ENCODE data around the gene NEK6. TPM values are rescaled to one million over a fixed set of nuclear protein-coding genes. Genes with fewer than 3 reads are reported as not detected.

Gene NEK6
- total and polyA plus RNA-seq, 2 of the 8 experiments (the other 6 are each of a cell fraction or from before 2014, with no cell fraction given): 17.7 to 19.7 TPM

DNA sequence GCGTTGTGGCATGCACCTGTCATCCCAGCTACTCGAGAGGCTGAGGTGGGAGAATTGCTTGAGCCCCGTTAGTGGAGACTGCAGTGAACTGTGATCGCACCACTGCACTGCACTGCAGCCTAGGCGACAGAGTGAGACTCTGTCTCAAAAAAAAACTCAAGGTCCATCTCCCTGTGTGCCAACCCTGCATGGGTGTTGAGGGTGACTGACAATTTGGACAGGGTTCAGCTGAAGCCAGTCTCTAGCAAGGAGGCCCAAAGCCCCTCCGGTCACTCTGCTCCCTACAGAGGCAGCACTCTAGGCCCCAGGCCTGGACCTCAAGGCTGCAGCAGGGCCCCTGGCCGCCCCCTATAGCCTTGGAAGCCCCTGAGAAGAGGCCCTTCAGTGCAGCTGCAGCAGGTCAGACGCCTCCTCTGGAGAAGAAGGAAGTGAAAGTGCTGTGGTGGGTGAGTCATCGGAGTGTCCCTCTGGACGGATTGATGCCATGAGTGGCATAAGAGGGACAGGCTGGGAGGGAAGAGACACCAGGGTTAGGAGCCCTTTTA lies 39.2 kb upstream of the NEK6 start:
- H2BK5ac ChIP-seq (ENCODE audit: low read depth, low read length): no peak overlapping the region
- H3K14ac ChIP-seq (ENCODE audit: insufficient read length): no peak overlapping the region
- no peak overlapping the region for H3K23ac ChIP-seq (ENCODE audit: insufficient read length)
- ChIA-PET POLR2A (ENCODE audit: partially characterized antibody) (interaction anchor here (0.6 kb wide), 1 partner anchor 196 kb away, joined by 3 read pairs; no protein-coding TSS in a partner anchor), CTCF (ENCODE audit: partially characterized antibody) (interaction anchor here (0.9 kb wide), 1 partner anchor 107 kb away, joined by 3 read pairs; no protein-coding TSS in a partner anchor)
- WGBS, 2 experiments (ENCODE audit: extremely low coverage in 1 of 2, insufficient coverage in 1 of 2, insufficient read length in 1 of 2, insufficient replicate concordance in 2 of 2, low coverage in 1 of 2, low lambda C conversion rate in 2 of 2, missing lambda C conversion rate in 1 of 2): 85% methylated on average over 10 of the region's 10 CpGs; no CpG with 5 or more reads in 1 of the 2 experiments
- H3K27ac ChIP-seq (ENCODE audit: low read depth, low read length): no peak overlapping the region
- no peak overlapping the region for H2BK15ac ChIP-seq (ENCODE audit: low read length)
- no peaks in the 10 kb centered on the region for H3K79me2 ChIP-seq (ENCODE audit: control insufficient read depth in 1 of 2, insufficient read depth in 2 of 2, low read length in 2 of 2)
- H4K5ac ChIP-seq (ENCODE audit: insufficient read length, low read depth, low read length): no peak overlapping the region
- H3K79me1 ChIP-seq (ENCODE audit: low read depth, low read length): no peaks in the 10 kb centered on the region
- no peak overlapping the region for H2AFZ ChIP-seq (ENCODE audit: low read length)
- H2BK120ac ChIP-seq (replicated peaks; ENCODE audit: low read depth, low read length): no peak overlapping the region
- H2AK5ac ChIP-seq (ENCODE audit: low read depth, low read length): no peak overlapping the region
- H3K4me2 ChIP-seq (ENCODE audit: insufficient read depth in 1 of 2, low read depth in 2 of 2, low read length in 2 of 2): no peak overlapping the region
- no peaks in the 10 kb centered on the region for H3K27me3 ChIP-seq (replicated peaks in 1 of 4; ENCODE audit: control insufficient read depth in 3 of 4, extremely low read depth in 1 of 4, insufficient read depth in 3 of 4, low read length in 3 of 4)
- H3K4ac ChIP-seq (replicated peaks; ENCODE audit: insufficient read length, low read depth, low read length): no peak overlapping the region
- no peak overlapping the region for H4K8ac ChIP-seq (ENCODE audit: extremely low read depth, insufficient read depth, low read length)
- H2BK12ac ChIP-seq (ENCODE audit: low read depth, low read length): no peak overlapping the region
- H3K23me2 ChIP-seq (ENCODE audit: low read depth, low read length): no peaks in the 10 kb centered on the region; the same call in 1 of the 2 replicates
- no peak for FAIRE-seq
- no peaks in the 10 kb centered on the region for H3K36me3 ChIP-seq (ENCODE audit: control insufficient read depth in 2 of 4, insufficient read depth in 4 of 4, low read length in 3 of 4)
- H2BK20ac ChIP-seq (ENCODE audit: low read length): no peak overlapping the region
- no peak overlapping the region for H3K4me3 ChIP-seq (ENCODE audit: extremely low read depth in 1 of 4, insufficient read depth in 2 of 4, low read depth in 3 of 4, low read length in 4 of 4)
- H3K9me3 ChIP-seq (ENCODE audit: insufficient read depth in 2 of 2, low read depth in 1 of 2, low read length in 1 of 2): 0 out of 4 replicates have a peak, but pooled peaks cover 0 to 4% of the 10 kb centered on the region in 2 experiments
- no peak for DNase-seq (ENCODE audit: low read depth in 1 of 2, low spot score in 2 of 2)
- no peak overlapping the region for H3K18ac ChIP-seq (ENCODE audit: extremely low read depth, low read length)
- H3K4me1 ChIP-seq (replicated peaks in 1 of 4; ENCODE audit: control insufficient read depth in 3 of 4, insufficient read depth in 4 of 4, low read length in 3 of 4): no peaks in the 10 kb centered on the region
- no peak overlapping the region for H4K91ac ChIP-seq (replicated peaks; ENCODE audit: insufficient read length, low read length)
- no peaks in the 10 kb centered on the region for H4K20me1 ChIP-seq (replicated peaks in 1 of 2; ENCODE audit: control insufficient read depth in 1 of 2, insufficient read depth in 2 of 2, low read length in 2 of 2)
- H3K56ac ChIP-seq (replicated peaks; ENCODE audit: insufficient read length, low read depth, low read length): no peak overlapping the region
- H3K9ac ChIP-seq (replicated peaks in 1 of 4; ENCODE audit: extremely low read depth in 1 of 4, low read depth in 3 of 4, low read length in 3 of 4): no peak overlapping the region
- TF ChIP-seq EP300 (IDR thresholded peaks at IDR 0.05; ENCODE audit: borderline replicate concordance in 1 of 2, low read depth in 2 of 2, low read length in 2 of 2) (no peak), EGR1 (IDR thresholded peaks at IDR 0.05; ENCODE audit: borderline replicate concordance, low read depth, low read length) (no peak), TEAD4 (IDR thresholded peaks at IDR 0.05; ENCODE audit: low read depth, low read length) (no peak), GABPA (IDR thresholded peaks at IDR 0.05; ENCODE audit: borderline replicate concordance, insufficient read depth, low read length) (no peak), NRF1 (IDR thresholded peaks at IDR 0.05; ENCODE audit: low read depth, low read length) (no peak), RFX5 (IDR thresholded peaks at IDR 0.05; ENCODE audit: borderline replicate concordance, low read depth, low read length) (no peak), TAF7 (optimal IDR thresholded peaks at IDR 0.05; ENCODE audit: borderline replicate concordance, low read depth, low read length) (no peak), RAD21 (IDR thresholded peaks at IDR 0.05 in 1 of 2, conservative IDR thresholded peaks at IDR 0.05 in 1 of 2; ENCODE audit: low read depth in 2 of 2, low read length in 2 of 2) (no peak), CHD2 (IDR thresholded peaks at IDR 0.05; ENCODE audit: low read length) (no peak), SP4 (IDR thresholded peaks at IDR 0.05; ENCODE audit: low read length) (no peak)

Measured in H1 (cell line).